ENCODE results near the gene ANXA10.
"Not testable (repeated sequence)": the region's sequence is repeated elsewhere in the genome, so short reads cannot be mapped to it uniquely, and the experiment has no call there.

Gene ANXA10

DNA sequence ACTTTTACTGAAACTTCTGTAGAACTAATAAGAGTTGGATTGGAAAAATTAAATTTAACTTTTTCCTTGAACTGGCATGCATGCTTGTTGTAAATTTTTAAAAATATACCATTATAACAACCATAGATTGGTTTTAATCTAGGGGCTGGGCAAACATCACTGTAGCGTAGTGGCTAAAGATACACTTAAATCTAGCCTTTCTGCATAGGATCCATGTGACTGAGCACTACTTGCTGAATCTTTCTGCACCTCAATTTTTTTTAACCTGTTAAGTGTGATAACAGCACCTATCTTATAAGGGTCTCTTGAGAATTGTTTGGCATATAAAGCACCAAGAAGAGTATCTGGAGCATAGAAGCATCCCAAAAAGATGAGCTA is 4.1 kb downstream of the ANXA10 start:
- no peak overlapping the region for H3K27ac ChIP-seq
- TF ChIP-seq, protein P1, sequence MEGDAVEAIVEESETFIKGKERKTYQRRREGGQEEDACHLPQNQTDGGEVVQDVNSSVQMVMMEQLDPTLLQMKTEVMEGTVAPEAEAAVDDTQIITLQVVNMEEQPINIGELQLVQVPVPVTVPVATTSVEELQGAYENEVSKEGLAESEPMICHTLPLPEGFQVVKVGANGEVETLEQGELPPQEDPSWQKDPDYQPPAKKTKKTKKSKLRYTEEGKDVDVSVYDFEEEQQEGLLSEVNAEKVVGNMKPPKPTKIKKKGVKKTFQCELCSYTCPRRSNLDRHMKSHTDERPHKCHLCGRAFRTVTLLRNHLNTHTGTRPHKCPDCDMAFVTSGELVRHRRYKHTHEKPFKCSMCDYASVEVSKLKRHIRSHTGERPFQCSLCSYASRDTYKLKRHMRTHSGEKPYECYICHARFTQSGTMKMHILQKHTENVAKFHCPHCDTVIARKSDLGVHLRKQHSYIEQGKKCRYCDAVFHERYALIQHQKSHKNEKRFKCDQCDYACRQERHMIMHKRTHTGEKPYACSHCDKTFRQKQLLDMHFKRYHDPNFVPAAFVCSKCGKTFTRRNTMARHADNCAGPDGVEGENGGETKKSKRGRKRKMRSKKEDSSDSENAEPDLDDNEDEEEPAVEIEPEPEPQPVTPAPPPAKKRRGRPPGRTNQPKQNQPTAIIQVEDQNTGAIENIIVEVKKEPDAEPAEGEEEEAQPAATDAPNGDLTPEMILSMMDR (conservative IDR thresholded peaks at IDR 0.05), result no peak

DNA sequence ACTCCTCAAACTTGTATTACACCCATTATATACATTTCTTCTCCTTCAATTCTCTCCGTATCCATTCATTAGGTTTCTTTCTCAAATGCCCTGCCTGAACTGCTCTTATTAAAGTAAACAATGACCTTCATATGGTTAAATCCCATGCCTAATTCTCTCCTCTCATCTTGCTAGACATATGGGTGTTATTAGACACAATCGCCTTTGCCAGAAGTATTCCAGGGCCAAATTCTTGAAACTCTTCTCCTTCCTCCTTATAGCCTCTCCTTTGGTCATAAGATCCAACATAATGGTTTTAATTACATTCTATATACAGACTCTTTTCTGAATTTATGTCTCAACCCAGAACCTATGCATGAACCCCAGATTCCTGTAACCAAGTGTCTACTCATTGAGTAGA is 4.8 kb downstream of the ANXA10 start:
- no peak overlapping the region for H3K27ac ChIP-seq
- TF ChIP-seq, protein P1 (conservative IDR thresholded peaks at IDR 0.05), result no peak

DNA sequence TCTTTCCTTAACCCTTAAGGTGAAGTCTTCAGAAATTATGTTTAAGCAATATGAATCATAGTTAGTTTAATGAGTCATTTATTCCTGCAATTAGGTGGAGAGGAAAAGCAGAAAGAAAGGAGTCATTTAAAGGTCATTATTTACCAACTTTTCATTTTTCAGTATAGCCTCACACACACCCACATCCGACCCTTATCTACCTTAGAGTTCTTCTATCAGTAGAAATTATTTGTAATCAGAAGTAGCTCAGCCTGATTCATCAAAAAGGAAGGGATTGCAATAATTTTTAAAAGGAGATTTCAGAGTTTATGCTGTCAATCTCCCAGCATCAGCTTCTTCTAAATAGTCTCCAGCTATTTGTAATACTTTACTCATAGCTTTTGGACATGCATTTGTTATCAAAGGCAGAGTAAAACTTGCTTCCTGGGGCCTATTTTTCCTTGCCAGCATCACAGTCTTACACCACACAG is 5.9 kb downstream of the ANXA10 start:
- H3K27ac ChIP-seq, result no peak overlapping the region
- TF ChIP-seq, protein P1 (conservative IDR thresholded peaks at IDR 0.05), result no peak

DNA sequence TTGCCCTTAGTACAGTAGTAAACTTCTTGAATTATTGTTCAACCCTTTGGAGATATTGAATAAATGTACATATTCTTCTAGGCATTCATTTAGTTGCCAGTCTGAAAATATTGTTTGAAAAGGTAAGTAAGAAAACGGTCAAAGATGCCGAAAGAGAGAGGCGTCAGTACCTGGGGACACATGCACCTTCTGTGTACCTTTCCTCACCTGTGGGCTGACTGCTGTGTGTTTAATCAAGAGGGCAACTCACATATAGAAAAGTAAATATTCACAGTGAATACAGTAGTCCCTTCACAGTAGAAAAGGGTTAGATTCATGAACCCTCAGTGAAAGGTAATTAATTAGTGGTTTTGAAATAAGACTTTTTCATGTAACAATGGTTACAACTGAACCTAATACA is 6.9 kb downstream of the ANXA10 start:
- no peak overlapping the region for H3K27ac ChIP-seq

DNA sequence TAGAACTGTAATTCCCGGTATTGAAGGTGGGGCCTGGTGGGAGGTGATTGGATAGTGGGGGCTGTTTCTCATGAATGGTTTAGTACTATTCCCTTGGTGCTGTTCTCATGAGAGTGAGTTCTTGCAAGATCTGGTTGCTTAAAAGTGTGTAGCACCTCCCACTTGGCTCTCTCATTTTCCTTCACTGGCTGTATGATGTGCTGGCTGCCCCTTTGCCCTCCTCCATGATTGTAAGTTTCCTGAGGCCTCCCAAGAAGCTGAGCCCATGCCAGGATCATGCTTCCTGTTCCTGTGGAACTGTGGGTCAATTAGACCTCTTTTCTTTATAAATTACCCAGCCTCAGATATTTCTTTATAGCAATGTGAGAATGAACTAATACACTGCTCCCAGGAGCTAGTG is 8.7 kb downstream of the ANXA10 start:
- TF ChIP-seq, protein P1 (conservative IDR thresholded peaks at IDR 0.05), result no peak
- no peak overlapping the region for H3K27ac ChIP-seq

More for the DNA sequence above, 6.9 kb downstream of the ANXA10 start:
- TF ChIP-seq, protein P1 (conservative IDR thresholded peaks at IDR 0.05), result no peak

DNA sequence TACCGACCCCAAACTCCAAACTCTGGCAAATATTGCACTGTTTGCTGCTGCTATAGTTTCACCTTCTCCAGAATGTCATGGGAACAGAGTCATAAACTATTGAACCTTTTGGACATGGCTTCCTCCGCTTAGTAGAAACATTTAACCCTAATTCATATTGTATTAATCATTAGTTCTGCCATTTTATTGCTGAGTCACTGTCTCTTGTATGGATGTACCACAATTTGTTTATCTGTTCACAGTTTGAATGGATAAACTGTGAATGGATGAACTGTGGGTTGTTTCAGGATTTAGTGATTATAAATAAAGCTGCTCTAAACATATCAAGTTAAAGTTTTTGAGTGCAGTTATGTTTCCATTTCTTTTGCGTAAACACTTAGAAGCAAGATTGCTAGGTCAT is 10.1 kb downstream of the ANXA10 start:
- H3K27ac ChIP-seq, result no peak overlapping the region

DNA sequence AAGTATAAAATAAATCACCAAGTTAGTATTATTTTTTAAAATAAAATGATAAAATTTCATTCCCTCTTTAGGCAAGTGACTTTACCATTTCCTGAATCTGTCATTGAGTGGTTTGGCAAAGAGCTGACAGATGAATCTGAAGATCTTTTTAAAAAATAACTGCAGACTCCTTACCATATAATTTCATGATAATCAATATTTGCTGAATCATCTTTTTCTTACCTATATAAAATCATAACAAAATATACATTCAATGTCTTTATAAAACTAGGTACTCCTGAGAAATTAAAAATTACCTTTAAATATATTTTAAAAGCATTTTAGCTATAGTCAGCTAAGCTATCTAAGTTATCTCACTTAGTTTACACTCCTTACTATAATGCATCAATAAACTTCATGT is 17.2 kb downstream of the ANXA10 start:
- TF ChIP-seq, protein P1 (conservative IDR thresholded peaks at IDR 0.05), result no peak
- H3K27ac ChIP-seq, result no peak overlapping the region

More for the DNA sequence above, 10.1 kb downstream of the ANXA10 start:
- TF ChIP-seq, protein P1 (conservative IDR thresholded peaks at IDR 0.05), result no peak

DNA sequence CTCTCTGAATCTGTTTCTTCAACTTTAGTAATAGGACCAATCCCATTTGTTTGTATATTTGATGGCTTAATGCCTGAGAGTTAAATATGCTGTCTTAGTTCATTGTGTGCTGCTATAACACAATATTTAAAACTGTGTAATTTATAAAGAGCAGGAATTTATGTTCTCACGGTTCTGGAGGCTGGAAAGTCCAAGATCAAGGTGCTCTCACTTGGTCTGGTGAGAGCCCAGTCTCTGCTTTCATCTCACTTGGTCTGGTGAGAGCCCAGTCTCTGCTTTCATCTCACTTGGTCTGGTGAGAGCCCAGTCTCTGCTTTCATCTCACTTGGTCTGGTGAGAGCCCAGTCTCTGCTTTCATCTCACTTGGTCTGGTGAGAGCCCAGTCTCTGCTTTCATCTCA is 20.7 kb downstream of the ANXA10 start:
- not testable (repeated sequence) for H3K27ac ChIP-seq

Data from VCaP (cell line).